NCI-H526 (cell line): ENCODE data around the gene GALM.
"Not testable (repeated sequence)": the region's sequence is repeated elsewhere in the genome, so short reads cannot be mapped to it uniquely, and the experiment has no call there.

Source experiments
- DNase-seq, 2 experiments: peaks; one replicate each; lab custom pipeline; 2025; lab: John Stamatoyannopoulos, UW

Gene GALM

GRCh38 chr2:38740851-38741731 is 75.2 kb downstream of the GALM start:
- peak in 1 of 2 experiments; percentile 33 for DNase-seq

- DNase-seq = no peak
Observed at GRCh38 chr2:38742797-38743559, 77.1 kb downstream of the GALM start.

- no peak for DNase-seq
Observed at GRCh38 chr2:38743672-38744398, 77.9 kb downstream of the GALM start.

GRCh38 chr2:38744399-38744780 is 78.5 kb downstream of the GALM start:
- DNase-seq = no peak

- no peak for DNase-seq
Observed at GRCh38 chr2:38745267-38745666, 79.4 kb downstream of the GALM start.

- no peak for DNase-seq
Observed at GRCh38 chr2:38747007-38747424, 81.1 kb downstream of the GALM start.

GRCh38 chr2:38747819-38748218 is 81.9 kb downstream of the GALM start:
- DNase-seq = no peak

- no peak for DNase-seq
Observed at GRCh38 chr2:38748391-38748790, 82.5 kb downstream of the GALM start.

- no peak for DNase-seq
Observed at GRCh38 chr2:38748943-38749804, 83.3 kb downstream of the GALM start.

- DNase-seq = peak in 1 of 2 experiments; percentile 49
Observed at GRCh38 chr2:38750011-38750890, 84.3 kb downstream of the GALM start.

- peak; percentile 98 to 99 for DNase-seq
Observed at GRCh38 chr2:38750891-38751595, 85.1 kb downstream of the GALM start, which contains the start of gene SRSF7. Gene SRSF7 (minus strand): TSS chr2:38751361. CDS start chr2:38751256, 105 bp downstream.

- peak; percentile 58 to 73 for DNase-seq
Observed at GRCh38 chr2:38751596-38752410, 85.9 kb downstream of the GALM start.

- DNase-seq = peak in 1 of 2 experiments; percentile 10
Observed at GRCh38 chr2:38754049-38754448, 88.1 kb downstream of the GALM start.

GRCh38 chr2:38754506-38754905 is 88.6 kb downstream of the GALM start:
- no peak for DNase-seq

GRCh38 chr2:38755891-38756290 is 90.0 kb downstream of the GALM start:
- not testable (repeated sequence) for DNase-seq

- DNase-seq = no peak
Observed at GRCh38 chr2:38763228-38763627, 97.3 kb downstream of the GALM start.

GRCh38 chr2:38763728-38764127 is 97.8 kb downstream of the GALM start:
- no peak for DNase-seq

- no peak for DNase-seq
Observed at GRCh38 chr2:38765149-38765548, 99.2 kb downstream of the GALM start.

GRCh38 chr2:38765551-38765950 is 99.6 kb downstream of the GALM start:
- DNase-seq = no peak
